ENCODE measurements around the gene FAM186B.
"Not testable (repeated sequence)": the region's sequence is repeated elsewhere in the genome, so short reads cannot be mapped to it uniquely, and the experiment has no call there.

Gene FAM186B

DNA sequence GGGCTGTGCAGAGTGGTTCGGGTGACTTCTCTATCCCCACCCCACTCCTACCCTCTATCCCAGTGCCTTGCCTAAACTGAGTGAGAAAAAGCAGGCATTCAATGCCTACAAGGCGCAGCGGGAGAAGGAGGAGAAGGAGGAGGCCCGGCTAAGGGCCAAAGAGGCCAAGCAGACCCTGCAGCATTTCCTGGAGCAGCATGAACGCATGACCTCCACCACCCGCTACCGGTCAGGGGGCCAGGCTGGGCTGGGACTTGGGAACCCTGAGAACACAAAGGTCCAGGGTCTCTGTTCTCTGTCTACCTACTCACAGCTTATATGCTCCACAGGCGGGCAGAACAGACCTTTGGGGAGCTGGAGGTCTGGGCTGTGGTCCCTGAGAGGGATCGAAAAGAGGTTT is 29.6 kb upstream of the FAM186B start:
- no peak for DNase-seq

DNA sequence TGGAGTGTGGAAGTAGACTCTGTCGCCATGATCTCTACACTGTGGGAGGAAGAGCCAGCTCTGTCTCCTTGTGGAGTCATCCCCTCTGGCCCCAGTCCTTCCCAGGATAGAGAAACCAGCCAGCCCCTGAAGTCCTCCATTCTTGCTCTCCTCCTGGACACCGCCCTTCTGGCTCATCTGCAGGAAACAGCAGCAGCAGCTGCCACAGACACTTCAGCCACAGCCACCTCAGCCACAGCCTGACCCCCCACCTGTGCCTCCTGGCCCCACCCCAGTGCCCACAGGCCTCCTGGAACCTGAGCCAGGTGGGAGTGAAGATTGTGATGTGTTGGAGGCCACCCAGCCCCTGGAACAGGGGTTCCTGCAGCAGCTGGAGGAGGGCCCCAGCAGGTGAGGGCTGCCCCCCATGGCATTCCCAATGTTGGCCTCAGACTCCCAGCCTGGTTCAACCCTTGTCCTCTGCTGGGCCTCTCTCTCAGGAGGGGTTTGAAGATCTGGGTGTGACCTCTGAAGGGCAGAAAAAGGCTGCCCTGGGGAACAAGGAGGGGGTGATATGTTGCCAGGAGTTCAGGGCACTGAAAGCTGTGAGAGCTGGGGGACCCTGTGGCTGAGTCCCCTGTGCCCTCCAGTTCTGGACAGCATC is 28.4 kb upstream of the FAM186B start:
- DNase-seq, result no peak

DNA sequence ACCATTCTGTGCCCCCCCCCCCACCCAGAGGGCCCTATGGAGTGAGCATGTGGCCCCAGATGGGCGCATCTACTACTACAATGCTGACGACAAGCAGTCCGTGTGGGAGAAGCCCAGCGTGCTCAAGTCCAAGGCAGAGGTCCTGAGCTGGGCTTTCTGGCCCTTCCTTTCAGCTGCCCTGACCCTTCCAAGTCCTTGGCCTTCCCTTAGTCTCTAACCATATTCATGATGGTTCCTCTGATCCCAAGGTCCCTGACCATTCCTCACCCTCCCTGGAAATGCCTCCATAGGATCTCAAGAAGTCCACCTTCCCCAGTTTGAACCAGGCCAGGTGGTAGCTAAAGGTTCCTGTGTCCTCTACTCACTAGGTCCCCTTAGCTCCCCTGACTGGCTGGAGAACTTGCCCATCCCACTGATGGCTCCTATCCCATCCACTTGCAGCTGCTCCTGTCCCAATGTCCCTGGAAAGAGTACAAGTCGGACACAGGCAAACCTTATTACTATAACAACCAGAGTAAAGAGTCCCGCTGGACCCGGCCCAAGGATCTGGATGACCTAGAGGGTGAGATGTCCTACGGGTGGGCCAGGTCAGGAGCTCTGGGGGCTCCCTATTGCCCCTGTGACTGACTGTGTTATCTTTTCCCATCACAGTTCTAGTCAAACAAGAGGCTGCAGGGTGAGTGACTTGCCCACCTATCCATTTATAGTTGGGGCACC is 27.7 kb upstream of the FAM186B start:
- no peak for DNase-seq

GRCh38 chr12:49632401-49632800 is 27.0 kb upstream of the FAM186B start:
- DNase-seq, result no peak

GRCh38 chr12:49631336-49631907 is 26.0 kb upstream of the FAM186B start:
- no peak for DNase-seq

DNA sequence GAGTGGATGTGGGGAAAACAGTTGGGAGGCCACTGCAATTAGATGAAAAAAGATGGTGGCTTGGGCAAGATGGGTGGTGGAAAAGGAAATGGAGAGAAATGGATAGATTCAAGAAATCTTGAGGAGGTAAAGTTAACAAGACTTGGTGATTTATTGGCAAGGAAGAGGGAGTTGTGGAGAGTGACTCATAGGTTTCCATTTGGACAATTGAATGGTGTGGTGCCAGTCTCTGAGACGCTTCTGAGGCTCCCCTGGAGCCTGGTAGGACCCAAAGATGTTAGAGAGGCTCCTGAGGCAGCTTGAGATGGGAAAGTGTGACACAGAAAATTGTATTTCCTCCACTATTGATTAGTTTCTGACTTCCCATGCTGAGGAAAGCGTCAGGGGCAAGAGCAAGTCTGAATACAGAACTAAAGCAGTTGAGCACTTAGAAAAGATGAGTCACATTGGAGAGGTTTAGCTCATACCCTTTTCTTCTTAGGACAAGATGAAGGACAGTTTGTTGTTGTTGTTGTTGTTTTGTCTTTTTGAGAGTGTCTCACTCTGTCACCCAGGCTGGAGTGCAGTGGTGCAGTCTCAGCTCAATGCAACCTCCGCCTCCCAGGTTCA is 22.4 kb upstream of the FAM186B start:
- DNase-seq, result no peak

DNA sequence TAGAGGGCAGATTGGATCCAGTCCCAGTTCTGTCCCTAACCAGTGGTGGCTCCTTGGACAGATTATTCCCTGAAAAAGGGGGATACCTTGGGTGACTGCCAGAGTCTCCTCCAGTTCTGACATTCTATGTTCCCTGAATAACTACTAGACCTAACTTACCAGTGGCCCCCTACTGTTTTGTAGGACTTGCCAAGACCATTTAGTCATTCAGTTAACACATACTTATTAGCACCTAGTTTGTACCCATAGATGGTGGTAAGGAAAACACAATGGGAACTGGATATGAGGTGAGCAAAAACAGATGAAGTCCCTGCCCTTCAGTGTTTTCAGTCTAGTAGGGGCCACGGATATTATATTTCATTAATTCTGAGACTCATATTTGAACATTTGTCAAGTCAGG is 21.4 kb upstream of the FAM186B start:
- DNase-seq, result no peak

DNA sequence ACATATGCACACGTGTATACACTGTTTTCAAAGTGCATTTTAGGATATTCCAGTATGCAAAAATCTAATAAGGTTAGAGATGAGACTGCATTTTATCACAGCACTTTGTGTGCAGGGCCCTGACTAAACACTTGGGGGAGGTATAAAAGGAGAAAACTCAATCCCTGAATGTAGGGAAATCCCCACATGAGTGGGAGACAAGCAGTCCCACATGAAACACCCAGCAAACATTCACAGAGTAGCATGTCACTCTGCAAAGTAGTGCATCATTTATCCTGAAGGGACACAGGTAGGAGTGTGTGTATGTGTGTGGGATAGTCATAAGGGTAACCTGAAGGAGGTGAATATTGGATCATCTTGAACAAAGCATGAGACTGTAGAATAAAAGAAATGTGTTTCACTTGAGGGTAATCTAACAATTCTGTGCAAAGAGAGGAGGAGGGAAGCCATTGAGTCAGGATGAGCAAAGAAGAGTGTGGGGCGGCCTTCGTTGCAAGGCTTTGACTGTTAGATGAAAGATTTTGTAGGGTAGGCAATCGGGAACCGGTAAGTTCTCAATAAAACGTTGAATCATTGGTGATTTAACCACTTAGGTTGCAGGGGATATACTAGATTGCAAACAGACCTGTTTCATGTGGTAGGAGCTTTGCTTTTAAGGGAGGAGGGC is 20.9 kb upstream of the FAM186B start:
- no peak for DNase-seq

DNA sequence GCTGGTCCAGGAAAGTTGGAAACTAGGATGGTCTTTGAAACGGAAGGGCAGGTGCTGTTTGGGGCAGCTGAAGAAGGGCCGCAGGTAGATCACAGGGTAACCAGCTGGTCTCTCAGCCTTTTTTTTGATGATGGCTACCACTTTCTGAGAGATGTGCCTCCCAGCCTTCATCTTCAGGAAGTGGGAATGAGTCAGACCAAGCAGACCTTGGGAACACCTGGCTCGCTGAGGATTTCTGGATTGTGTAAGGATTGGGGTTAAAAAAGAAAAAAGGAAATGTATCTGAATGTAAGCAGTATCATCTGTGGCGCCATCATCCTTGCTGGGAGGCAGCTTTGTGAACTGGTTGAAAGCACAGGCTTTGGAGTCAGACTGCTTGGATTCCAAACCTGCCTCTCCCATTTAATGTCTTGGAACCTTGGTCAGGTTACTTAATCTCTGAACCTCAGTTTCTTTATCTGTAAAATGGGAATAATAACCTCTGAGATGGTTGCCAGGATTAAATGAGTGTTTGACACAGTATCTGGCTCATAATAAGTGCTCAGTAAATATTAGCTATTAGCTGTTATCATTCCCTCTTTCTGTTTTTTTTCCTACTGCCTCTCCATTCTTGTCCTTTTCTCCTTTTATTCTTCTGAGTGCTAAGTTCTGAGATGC is 19.6 kb upstream of the FAM186B start:
- DNase-seq, result no peak

DNA sequence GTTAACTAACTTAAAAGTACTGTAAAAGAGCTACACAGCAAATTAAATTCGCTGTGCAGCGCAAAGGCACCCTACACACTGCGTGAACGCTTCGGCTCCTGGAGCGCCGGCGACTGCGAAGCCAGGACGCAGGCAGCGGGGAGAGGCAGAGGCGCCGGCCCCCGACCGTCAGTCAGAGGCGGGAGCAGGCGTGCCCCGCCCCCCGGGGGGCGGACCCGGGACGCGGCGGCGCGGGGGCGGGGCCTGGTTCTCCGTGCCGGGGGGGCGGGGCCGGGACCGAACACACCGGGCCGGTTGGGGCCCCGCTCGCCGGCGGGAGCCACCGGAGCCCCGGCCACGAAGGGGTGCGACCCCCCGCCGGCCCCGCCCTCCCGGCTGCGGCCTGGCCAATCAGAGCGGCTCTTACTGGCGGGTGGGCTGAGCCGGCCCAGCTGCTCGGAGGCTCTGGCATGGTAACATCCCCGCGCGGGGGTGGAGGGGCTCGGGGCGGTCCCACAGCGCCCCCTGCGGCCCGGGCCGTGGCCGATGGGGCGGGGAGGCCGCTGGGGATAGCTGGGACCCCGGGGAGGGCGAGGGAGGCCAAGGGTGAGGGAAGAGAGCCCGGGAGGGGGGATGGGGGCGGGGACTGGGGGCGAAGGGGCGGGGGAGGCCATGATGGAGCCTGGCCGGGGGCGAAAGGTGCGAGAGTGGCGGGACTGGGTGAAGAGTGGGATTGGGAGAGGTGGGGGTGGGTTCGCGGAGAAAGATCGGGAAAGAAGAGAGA is 17.9 kb upstream of the FAM186B start, which contains the start of gene PRPF40B:
Gene PRPF40B (plus strand): TSS at position 420 of the 763 bp plus-strand sequence. CDS start 30 bp downstream, at position 450.
- DNase-seq, result peak; percentile 91

- peak; percentile 37 for DNase-seq
Observed at GRCh38 chr12:49622501-49623141, 17.2 kb upstream of the FAM186B start.

GRCh38 chr12:49621651-49622500 is 16.4 kb upstream of the FAM186B start:
- DNase-seq, result no peak

DNA sequence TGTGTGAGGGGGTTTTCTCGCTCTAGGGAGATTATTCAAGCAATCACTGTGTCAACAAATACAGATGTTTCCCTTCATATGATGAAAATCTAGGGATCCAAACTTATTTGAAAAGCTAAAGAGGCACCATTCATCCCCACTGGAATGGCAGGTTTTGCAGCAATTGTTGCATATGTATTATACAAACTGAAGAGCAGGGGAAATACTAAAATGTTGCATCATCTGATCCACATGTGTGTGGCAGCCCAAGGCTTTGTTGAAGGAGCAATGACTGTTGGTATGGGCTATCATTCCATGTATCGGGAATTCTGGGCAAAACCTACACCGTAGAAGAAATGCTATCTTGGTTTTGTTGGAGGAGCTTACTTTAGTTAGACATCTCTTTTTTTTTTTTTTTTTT is 13.8 kb upstream of the FAM186B start:
- no peak for DNase-seq

- DNase-seq, result no peak
Observed at GRCh38 chr12:49618576-49618975, 13.1 kb upstream of the FAM186B start.

DNA sequence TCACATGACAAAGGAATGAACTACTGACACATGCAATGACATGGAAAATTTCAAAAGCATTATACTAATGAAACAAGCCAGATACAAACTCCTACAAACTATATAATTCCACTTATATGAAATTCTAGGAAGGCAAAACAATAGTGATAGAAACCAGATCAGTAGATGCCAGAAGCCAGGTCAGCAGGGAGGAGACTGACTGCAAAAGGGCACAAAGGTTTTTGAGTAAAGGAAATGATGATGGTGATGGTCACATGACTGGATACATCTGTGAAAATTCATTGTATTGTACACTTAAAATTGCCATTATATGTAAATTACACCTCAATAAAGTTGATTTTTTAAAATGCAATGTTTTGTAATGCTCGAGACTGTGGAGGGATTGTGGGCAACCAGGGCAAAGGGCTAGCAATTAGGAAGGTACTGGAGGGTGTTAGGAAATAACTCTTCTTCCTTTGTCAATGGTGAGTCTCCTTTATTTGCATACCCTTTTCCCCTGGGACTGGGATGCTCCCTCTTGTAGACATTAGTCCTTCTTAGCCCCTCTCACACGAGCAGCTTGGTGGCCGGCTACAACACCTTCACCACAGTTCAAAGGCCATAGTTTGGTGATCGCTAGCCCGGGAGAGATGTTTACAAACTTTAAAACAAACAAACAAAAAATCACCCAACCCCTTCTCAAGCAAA is 11.2 kb upstream of the FAM186B start:
- DNase-seq, result no peak

GRCh38 chr12:49615725-49616124 is 10.3 kb upstream of the FAM186B start:
- DNase-seq, result no peak

GRCh38 chr12:49612210-49612609 is 6.8 kb upstream of the FAM186B start:
- DNase-seq, result no peak

DNA sequence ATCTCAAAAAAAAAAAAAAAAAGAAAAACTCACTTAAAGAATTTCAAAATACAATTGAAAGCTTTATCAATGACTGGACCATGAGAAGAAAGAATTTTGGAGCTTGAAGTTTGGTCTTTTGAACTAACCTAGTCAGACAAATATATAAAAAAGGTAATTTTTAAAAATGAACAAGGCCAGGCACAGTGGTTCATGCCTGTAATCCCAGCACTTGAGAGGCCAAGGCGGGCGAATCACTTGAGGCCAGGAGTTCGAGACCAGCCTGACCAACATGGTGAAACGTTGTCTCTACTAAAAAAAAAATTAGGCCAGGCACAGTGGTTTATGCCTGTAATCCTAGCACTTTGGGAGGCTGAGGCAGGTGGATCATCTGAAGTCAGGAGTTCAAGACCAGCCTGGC is 5.3 kb upstream of the FAM186B start:
- not testable (repeated sequence) for DNase-seq

GRCh38 chr12:49609875-49610154 is 4.4 kb upstream of the FAM186B start:
- DNase-seq, result no peak
